ENCODE data around the gene SESN2.

DNA sequence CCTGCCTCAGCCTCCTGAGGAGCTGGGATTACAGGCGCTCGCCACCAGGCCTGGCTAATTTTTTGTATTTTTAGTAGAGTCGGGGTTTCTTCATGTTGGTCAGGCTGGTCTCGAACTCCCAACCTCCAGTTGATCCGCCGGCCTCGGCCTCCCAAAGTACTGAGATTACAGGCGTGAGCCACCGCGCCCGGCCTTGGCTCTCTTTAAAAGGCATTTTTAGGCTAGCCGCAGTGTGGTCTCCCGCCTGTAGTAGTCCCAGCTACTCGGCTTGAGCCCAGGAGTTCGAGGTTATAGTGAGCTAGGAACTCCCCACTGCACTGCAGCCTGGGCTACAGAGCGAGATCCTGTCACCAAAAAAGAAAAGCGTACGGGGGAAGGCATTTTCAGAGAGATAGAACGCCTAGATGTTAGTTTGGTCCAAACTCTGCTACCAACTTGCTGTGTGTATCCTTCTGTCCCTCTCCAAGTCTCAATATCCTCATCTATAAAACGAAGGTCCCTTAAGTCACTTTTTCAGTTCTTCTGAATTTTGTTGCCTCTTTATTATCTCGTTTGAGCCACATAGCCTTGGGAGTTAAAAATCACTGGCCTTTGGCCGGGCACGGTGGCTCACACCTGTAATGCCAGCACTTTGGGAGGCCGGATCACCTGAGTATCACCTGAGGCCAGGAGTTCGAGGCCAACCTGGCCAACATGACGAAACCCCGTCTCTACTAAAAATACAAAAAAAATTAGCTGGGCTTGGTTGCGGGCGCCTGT lies 70.3 kb downstream of the SESN2 start:
- TF ChIP-seq, protein P1, sequence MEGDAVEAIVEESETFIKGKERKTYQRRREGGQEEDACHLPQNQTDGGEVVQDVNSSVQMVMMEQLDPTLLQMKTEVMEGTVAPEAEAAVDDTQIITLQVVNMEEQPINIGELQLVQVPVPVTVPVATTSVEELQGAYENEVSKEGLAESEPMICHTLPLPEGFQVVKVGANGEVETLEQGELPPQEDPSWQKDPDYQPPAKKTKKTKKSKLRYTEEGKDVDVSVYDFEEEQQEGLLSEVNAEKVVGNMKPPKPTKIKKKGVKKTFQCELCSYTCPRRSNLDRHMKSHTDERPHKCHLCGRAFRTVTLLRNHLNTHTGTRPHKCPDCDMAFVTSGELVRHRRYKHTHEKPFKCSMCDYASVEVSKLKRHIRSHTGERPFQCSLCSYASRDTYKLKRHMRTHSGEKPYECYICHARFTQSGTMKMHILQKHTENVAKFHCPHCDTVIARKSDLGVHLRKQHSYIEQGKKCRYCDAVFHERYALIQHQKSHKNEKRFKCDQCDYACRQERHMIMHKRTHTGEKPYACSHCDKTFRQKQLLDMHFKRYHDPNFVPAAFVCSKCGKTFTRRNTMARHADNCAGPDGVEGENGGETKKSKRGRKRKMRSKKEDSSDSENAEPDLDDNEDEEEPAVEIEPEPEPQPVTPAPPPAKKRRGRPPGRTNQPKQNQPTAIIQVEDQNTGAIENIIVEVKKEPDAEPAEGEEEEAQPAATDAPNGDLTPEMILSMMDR (IDR thresholded peaks at IDR 0.05; ENCODE audit: borderline replicate concordance, extremely low read depth, low read length, poor library complexity, severe bottlenecking) = no peak
- TF ChIP-seq EZH2 (IDR thresholded peaks at IDR 0.05; ENCODE audit: borderline replicate concordance, low read depth, low read length, severe bottlenecking) = no peak
